Measurements from ENCODE around the gene MORN3. TPM values are rescaled to one million over a fixed set of nuclear protein-coding genes. Genes with fewer than 3 reads are reported as not detected.

Gene MORN3
- total and polyA plus RNA-seq, 9 of the 15 experiments (the other 6 are each of a cell fraction or from before 2014, with no cell fraction given): 0.09 to 0.27 (median 0.20) TPM

DNA sequence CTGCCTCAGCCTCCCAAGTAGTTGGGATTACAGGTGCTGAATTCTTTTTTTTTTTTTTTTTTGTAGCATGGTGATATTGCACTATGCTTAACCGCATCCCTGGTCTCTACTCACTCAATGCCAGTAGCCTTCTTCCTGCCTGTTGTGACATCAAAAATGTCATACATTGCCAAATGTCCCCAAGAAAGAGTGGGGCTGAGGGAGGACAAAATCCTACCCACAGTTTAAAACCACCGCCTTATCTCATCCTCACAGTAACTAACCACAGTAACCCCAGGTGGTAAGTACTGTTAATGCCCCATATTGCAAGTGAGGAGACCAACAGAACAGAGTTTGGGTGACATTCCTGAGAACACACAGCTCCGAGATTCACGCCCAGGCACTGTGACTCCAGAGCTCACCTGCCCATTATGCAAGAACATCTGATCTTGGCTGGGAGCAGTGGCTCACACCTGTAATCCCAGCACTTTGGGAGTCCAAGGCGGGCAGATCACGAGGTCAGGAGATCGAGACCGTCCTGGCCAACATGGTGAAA, 19.6 kb downstream of the MORN3 start (continued):
- TF ChIP-seq MXI1 (IDR thresholded peaks at IDR 0.05; ENCODE audit: low read depth, low read length) (no peak), SPI1 (IDR thresholded peaks at IDR 0.05; ENCODE audit: borderline replicate concordance, low read depth, low read length) (no peak), EP300 (IDR thresholded peaks at IDR 0.05; ENCODE audit: low read length) (peak; percentile 95), ELF1 (tag; IDR thresholded peaks at IDR 0.05) (no peak), PTTG1 (tag; IDR thresholded peaks at IDR 0.05; ENCODE audit: low read depth) (no peak), ZNF174 (CRISPR knock-in tag; IDR thresholded peaks at IDR 0.05) (no peak), ZNF717 (CRISPR knock-in tag; IDR thresholded peaks at IDR 0.05) (no peak), ZBTB8A (IDR thresholded peaks at IDR 0.05; ENCODE audit: partially characterized antibody) (no peak), KDM2B (CRISPR knock-in tag; IDR thresholded peaks at IDR 0.05) (no peak), SOX6 (IDR thresholded peaks at IDR 0.05) (peak; percentile 88), BDP1 (IDR thresholded peaks at IDR 0.05; ENCODE audit: insufficient read depth, insufficient read length) (no peak), ZNF589 (CRISPR knock-in tag; IDR thresholded peaks at IDR 0.05; ENCODE audit: low read depth) (peak; percentile 76), NR1H2 (CRISPR knock-in tag; IDR thresholded peaks at IDR 0.05) (no peak), TEAD1 (CRISPR knock-in tag; IDR thresholded peaks at IDR 0.05) (peak; percentile 76 to 83; a peak in 3 of 4 replicates), ZSCAN32 (CRISPR knock-in tag; IDR thresholded peaks at IDR 0.05) (no peak)
- TF ChIP-seq, protein P1, sequence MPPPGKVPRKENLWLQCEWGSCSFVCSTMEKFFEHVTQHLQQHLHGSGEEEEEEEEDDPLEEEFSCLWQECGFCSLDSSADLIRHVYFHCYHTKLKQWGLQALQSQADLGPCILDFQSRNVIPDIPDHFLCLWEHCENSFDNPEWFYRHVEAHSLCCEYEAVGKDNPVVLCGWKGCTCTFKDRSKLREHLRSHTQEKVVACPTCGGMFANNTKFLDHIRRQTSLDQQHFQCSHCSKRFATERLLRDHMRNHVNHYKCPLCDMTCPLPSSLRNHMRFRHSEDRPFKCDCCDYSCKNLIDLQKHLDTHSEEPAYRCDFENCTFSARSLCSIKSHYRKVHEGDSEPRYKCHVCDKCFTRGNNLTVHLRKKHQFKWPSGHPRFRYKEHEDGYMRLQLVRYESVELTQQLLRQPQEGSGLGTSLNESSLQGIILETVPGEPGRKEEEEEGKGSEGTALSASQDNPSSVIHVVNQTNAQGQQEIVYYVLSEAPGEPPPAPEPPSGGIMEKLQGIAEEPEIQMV (tag; conservative IDR thresholded peaks at IDR 0.05; ENCODE audit: low read depth): no peak
- TF ChIP-seq, protein P2, sequence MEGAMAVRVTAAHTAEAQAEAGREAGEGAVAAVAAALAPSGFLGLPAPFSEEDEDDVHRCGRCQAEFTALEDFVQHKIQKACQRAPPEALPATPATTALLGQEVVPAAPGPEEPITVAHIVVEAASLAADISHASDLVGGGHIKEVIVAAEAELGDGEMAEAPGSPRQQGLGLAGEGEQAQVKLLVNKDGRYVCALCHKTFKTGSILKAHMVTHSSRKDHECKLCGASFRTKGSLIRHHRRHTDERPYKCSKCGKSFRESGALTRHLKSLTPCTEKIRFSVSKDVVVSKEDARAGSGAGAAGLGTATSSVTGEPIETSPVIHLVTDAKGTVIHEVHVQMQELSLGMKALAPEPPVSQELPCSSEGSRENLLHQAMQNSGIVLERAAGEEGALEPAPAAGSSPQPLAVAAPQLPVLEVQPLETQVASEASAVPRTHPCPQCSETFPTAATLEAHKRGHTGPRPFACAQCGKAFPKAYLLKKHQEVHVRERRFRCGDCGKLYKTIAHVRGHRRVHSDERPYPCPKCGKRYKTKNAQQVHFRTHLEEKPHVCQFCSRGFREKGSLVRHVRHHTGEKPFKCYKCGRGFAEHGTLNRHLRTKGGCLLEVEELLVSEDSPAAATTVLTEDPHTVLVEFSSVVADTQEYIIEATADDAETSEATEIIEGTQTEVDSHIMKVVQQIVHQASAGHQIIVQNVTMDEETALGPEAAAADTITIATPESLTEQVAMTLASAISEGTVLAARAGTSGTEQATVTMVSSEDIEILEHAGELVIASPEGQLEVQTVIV (CRISPR knock-in tag; IDR thresholded peaks at IDR 0.05; ENCODE audit: borderline replicate concordance): no peak
- TF ChIP-seq, protein P3, sequence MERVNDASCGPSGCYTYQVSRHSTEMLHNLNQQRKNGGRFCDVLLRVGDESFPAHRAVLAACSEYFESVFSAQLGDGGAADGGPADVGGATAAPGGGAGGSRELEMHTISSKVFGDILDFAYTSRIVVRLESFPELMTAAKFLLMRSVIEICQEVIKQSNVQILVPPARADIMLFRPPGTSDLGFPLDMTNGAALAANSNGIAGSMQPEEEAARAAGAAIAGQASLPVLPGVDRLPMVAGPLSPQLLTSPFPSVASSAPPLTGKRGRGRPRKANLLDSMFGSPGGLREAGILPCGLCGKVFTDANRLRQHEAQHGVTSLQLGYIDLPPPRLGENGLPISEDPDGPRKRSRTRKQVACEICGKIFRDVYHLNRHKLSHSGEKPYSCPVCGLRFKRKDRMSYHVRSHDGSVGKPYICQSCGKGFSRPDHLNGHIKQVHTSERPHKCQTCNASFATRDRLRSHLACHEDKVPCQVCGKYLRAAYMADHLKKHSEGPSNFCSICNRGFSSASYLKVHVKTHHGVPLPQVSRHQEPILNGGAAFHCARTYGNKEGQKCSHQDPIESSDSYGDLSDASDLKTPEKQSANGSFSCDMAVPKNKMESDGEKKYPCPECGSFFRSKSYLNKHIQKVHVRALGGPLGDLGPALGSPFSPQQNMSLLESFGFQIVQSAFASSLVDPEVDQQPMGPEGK (CRISPR knock-in tag; IDR thresholded peaks at IDR 0.05; ENCODE audit: borderline replicate concordance): no peak
